G401.6 (cell line): ENCODE results near the gene PLA2G4A.
"Not testable (repeated sequence)": the region's sequence is repeated elsewhere in the genome, so short reads cannot be mapped to it uniquely, and the experiment has no call there.

Source experiments
- FAIRE-seq: peaks from 2 replicates; lab custom pipeline; 2012; peaks lifted over from hg19 to GRCh38; lab: Jason Lieb, UNC

Gene PLA2G4A

GRCh38 chr1:186875896-186876835, 47.4 kb downstream of the PLA2G4A start:
- FAIRE-seq: no peak

- no peak for FAIRE-seq
Observed at GRCh38 chr1:186878356-186878755, 49.6 kb downstream of the PLA2G4A start.

- no peak for FAIRE-seq
Observed at GRCh38 chr1:186880982-186881381, 52.2 kb downstream of the PLA2G4A start.

- FAIRE-seq: no peak
Observed at GRCh38 chr1:186882372-186883134, 53.8 kb downstream of the PLA2G4A start.

DNA sequence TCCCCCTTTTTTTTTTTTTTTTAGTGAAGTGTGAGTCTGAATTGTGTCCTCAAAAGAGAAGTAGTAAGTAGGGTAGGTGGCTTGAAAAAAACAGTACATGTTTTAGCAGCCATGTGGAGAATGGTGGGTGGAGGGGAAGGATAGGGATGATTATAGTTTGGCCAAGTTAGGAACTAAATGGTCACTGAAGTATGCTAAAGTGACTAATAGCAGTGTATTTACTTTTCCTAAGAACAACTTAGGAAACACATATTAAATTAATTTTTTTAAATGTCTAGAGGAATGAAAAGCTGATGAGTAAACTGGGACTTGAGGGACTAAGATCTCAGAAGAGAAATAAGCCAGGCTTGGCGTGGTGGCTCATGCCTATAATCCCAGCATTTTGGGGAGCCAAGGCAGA, 55.5 kb downstream of the PLA2G4A start:
- no peak for FAIRE-seq

DNA sequence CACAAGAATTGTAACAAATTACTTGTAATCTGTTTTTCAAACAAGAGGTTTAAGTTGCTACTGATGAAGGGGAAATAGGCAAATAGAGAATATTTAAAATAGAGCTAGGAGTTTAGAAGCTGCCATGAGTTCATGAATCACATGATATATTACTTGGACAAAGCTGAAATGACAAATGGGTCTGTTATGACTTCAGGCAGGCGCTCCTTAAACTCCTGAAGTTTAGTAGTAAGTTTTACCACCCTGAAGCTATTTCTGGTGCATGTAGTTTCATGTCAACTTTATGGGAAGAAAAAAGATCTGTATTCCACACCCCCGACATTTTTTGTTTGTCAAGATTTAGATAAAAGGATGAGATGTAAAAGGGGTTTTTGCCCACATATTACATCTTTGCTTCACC, 58.5 kb downstream of the PLA2G4A start:
- FAIRE-seq: no peak

DNA sequence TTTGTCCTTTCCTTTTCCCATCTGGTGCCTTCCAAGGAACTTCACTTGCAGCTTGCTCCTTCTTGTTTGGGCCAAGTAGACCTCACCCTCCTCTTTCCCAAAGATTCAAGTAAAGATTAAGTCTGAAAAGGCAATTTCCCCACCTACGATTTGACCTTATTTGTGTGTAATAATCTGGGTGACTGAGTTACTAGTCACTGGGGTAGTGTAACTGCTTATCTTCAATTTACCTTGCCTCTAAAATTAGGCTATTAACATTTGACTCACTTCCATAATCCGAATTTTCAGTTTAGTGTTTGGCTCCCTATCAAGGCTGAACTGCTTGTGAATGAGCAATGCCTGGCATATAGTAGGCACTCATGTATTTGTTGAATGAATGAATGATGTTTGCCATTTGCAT, 59.6 kb downstream of the PLA2G4A start:
- no peak for FAIRE-seq

DNA sequence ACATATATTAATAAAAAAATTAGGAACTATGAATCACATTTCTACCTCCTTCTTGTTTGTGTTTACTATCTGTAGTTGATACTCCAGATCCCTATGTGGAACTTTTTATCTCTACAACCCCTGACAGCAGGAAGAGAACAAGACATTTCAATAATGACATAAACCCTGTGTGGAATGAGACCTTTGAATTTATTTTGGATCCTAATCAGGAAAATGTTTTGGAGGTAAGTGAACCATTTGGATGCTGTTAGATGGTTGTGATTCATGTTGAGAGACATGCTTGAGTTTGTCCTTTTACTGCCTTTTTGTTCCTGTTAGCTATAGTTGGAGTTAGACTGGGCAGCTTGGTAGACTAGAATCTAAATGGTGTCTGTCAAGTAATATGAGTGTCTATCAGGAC, 64.2 kb downstream of the PLA2G4A start:
- no peak for FAIRE-seq

GRCh38 chr1:186894415-186894814, 65.7 kb downstream of the PLA2G4A start:
- FAIRE-seq: no peak

DNA sequence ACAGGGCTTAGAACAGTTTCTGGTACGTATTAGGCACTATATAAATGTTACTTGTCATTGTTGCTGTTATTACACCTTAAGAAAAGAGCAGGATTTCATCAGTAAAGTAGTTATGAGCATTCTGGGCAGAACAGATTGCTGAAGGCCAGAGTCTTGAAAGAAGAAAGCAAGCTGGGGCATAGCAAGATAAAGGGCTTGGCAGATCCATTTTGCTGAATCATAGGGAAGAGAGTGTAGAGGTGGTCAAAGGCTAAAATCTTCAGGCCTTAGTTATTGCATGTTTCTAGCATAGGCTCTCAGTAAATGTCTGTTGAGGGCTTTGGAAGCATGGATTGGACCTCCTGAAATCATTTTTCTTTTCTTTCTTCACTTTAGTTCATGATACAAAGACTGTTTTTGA, 67.5 kb downstream of the PLA2G4A start:
- FAIRE-seq: no peak

DNA sequence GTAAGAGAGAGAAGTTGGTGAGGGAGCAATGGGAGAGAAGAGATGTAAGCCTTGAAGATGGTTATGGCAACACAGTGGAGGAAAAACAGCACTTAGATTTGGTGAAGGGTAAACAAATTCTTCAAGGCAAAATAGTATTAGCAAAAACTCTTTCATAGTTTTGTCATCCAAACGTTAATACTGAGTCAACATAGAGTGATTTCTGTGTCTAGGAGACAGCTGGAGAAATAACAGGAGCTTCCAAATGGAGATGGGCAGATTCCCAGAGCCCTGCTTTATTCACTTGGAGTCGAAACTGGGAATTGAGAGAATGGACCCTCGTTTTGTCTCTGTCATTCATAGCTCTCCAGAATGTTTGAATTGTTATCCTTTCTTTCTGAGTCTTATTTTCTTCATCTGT, 68.3 kb downstream of the PLA2G4A start:
- no peak for FAIRE-seq

DNA sequence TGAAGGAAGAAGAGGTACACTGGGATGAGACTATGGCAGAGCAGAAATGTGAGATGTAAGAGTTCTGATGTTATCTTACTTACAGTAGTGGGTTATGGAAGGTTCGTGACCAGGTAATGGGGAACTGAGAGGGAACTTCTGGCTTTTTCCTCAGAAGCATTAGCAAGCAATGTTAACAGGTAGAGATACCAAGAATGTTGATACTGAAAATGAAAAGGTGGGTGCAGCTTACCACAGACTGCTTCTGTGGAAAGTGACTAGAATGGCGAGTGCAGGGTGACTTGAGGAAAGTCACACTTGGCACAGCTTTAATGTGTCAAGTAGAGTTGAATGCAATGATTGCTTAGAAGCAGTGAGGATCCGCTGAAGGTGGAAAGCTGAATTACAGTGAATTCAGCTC, 70.8 kb downstream of the PLA2G4A start:
- no peak for FAIRE-seq

DNA sequence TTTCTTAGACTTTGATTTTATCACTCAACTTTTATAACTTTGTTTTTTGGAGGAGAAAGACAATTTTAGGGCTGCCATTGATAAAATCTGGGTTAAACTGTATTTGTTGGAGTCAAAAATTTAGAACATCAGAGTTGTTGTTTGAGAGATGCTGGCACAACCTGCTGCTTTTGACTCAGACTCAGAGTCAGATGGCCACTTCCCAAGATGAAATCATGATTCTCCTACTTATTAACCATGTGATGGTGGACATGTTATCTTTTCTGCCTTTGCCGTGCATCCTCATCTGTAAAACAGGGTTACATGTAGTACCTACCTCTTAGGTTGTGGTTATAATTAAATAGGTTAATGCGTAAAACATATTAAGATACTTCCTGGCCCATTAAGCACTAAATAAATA, 71.2 kb downstream of the PLA2G4A start:
- no peak for FAIRE-seq

- FAIRE-seq: no peak
Observed at GRCh38 chr1:186900539-186901237, 71.9 kb downstream of the PLA2G4A start.

GRCh38 chr1:186901631-186902030, 72.9 kb downstream of the PLA2G4A start:
- no peak for FAIRE-seq

- FAIRE-seq: no peak
Observed at GRCh38 chr1:186903374-186904136, 74.8 kb downstream of the PLA2G4A start.

- FAIRE-seq: no peak
Observed at GRCh38 chr1:186904361-186904760, 75.6 kb downstream of the PLA2G4A start.

- no peak for FAIRE-seq
Observed at GRCh38 chr1:186905561-186905960, 76.8 kb downstream of the PLA2G4A start.

DNA sequence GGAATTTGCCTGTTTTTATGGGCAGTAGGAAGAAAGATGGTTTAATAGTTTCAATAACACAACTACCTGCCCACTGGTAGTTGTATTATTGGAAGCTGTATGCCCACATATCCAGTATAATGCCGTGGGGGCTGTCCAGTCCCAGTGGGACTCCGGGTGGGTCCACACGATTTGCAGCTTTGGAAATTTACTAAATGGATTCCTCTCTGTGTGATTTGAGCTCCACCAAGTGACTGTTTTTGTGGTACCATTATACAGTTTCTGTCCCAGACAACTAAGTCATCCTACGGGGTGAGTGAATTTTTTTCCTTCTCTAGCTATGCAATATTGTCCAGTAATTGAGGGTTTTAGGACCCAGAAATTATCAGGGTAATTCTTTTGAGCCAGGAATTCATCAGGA, 86.8 kb downstream of the PLA2G4A start:
- FAIRE-seq: no peak

DNA sequence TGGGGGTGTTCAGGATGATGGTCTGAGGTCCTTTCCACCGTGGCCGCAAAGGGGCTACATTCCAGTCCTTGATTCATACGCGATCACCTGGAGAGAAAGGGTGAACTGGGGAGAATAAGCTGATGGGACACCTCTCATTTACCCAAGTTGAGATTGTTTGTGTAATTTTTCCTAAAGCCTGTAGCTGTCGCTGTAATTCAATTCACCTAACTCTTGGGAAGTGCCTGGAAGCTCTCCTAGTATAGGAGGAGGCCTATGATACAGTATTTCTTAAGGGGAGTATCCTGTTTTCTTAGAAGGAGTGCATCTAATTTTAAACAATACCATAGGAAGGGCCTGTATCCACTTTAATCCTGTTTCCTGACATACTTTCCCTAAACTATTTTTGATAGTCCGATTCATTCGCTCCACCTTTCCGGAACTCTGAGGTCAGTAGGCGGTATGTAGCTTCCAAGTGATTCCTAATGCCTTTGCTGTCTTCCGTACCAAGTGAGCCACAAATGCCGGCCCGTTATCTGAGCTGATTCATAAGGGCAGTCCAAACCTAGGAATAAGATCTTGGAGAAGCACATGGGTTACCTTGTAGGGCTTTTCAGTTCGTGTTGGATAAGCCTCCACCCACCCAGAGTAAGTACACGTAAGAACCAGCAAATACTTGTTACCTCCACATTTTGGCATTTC, 88.5 kb downstream of the PLA2G4A start:
- FAIRE-seq: not testable (repeated sequence)

DNA sequence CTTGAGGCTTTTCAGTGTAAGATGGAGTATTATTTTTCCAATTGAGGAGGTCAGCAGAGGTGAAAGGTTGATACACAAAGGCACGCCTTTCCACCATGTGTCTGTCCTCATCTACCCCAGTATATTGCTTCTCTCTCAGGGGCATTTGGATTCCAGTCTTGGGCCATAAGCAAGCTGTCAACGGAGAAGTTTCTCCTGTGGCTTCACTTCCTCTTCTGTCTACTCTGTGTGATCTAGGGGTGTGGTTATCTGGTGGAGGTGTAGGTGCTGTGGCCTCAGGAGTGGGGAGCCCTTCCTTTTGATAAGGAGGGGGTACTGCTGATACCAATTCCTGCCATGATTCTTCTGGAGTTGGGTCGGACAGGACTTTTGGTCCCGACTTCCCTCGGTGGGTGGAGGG, 92.6 kb downstream of the PLA2G4A start:
- not testable (repeated sequence) for FAIRE-seq
